SK-N-SH (cell line): ENCODE measurements around the gene HOXA5. TPM values are rescaled to one million over a fixed set of nuclear protein-coding genes. Genes with fewer than 3 reads are reported as not detected.

Experiments used
- CTCF ChIA-PET: fragments of 300-600, 350-600 bp; formaldehyde crosslinking; extraction: SDS; loops from one replicate; lab custom pipeline; 2021; lab: Yijun Ruan, JAX
- POLR2A ChIA-PET: fragments of 350-600 bp; sonication (Branson Sonifier 250); formaldehyde crosslinking; extraction: SDS; loops from one replicate; lab custom pipeline; 2020; ENCODE audit warnings: antibody characterized with exemption, inconsistent platforms; lab: Yijun Ruan, JAX
- DNase-seq: peaks from one replicate; pipeline ENCODE4 v3.0.0; 2012
- H2AFZ ChIP-seq: fragments of 200-600 bp; sonication (generic); 2 replicates; pipeline ENCODE4 v1.8.1; 2016; ENCODE audit warnings: antibody characterized with exemption, mild to moderate bottlenecking, low read depth
- H3F3A ChIP-seq: fragments of 200-600 bp; sonication (generic); replicated peaks from 2 replicates; pipeline ENCODE3; 2016; ENCODE audit warnings: antibody characterized with exemption, mild to moderate bottlenecking; ENCODE audit not compliant: insufficient read depth
- H3K27ac ChIP-seq, 2 experiments: fragments of 200-500 bp in 1 of 2; fragments of 200-600 bp in 1 of 2; sonication (Bioruptor generic) in 1 of 2; sonication (generic), shearing (Covaris generic) in 1 of 2; 2 replicates each; pipeline versions ENCODE4 v1.5.1 to v1.6.1; 2014 to 2016; ENCODE audit warnings: low read depth in 2 of 2, inconsistent platforms in 1 of 2, low read length in 1 of 2, mild to moderate bottlenecking in 1 of 2, mixed read lengths in 1 of 2
- H3K27me3 ChIP-seq: fragments of 200-600 bp; sonication (generic), shearing (Covaris generic); 2 replicates; pipeline ENCODE4 v1.6.1; 2016; ENCODE audit warnings: mixed run types; ENCODE audit not compliant: insufficient read depth
- H3K36me3 ChIP-seq, 2 experiments: fragments of 200-500 bp in 1 of 2; fragments of 200-600 bp in 1 of 2; sonication (Bioruptor generic) in 1 of 2; sonication (generic) in 1 of 2; replicated peaks in 1 of 2; 2 replicates each; pipeline versions ENCODE3 to v1.5.1; 2014 to 2016; ENCODE audit warnings: low read length in 1 of 2, mild to moderate bottlenecking in 1 of 2; ENCODE audit not compliant: insufficient read depth in 2 of 2, control insufficient read depth in 1 of 2
- H3K4me1 ChIP-seq, 2 experiments: fragments of 200-500 bp in 1 of 2; fragments of 200-600 bp in 1 of 2; sonication (Bioruptor generic) in 1 of 2; sonication (generic), shearing (Covaris generic) in 1 of 2; 2 replicates each; pipeline versions ENCODE4 v1.5.1 to v1.6.1; 2014 to 2016; ENCODE audit warnings: low read depth in 1 of 2, low read length in 1 of 2, mixed run types in 1 of 2; ENCODE audit not compliant: insufficient read depth in 2 of 2, control insufficient read depth in 1 of 2
- H3K4me2 ChIP-seq: fragments of 200-600 bp; sonication (generic), shearing (Covaris generic); 2 replicates; pipeline ENCODE4 v1.6.1; 2017; ENCODE audit warnings: mixed run types
- H3K4me3 ChIP-seq, 2 experiments: fragments of 200-500 bp in 1 of 2; fragments of 200-600 bp in 1 of 2; sonication (Bioruptor generic) in 1 of 2; sonication (generic), shearing (Covaris generic) in 1 of 2; 2 replicates each; pipeline versions ENCODE4 v1.5.1 to v1.8.1; 2014 to 2016; ENCODE audit warnings: low read depth in 2 of 2, inconsistent platforms in 1 of 2, low read length in 1 of 2, mild to moderate bottlenecking in 1 of 2, mixed read lengths in 1 of 2, moderate library complexity in 1 of 2
- H3K79me2 ChIP-seq: fragments of 200-600 bp; sonication (generic); 2 replicates; pipeline ENCODE4 v1.8.1; 2017; ENCODE audit warnings: mild to moderate bottlenecking; ENCODE audit not compliant: insufficient read depth
- H3K9ac ChIP-seq: fragments of 200-600 bp; sonication (generic); 2 replicates; pipeline ENCODE4 v1.6.1; 2017; ENCODE audit warnings: mixed run types
- H3K9me2 ChIP-seq: fragments of 200-600 bp; sonication (generic); 2 replicates; pipeline ENCODE4 v1.6.1; 2017; ENCODE audit warnings: mixed run types
- H3K9me3 ChIP-seq: fragments of 200-600 bp; sonication (generic); 2 replicates; pipeline ENCODE4 v1.6.1; 2017; ENCODE audit warnings: mixed run types, mild to moderate bottlenecking, moderate library complexity
- H4K20me1 ChIP-seq: fragments of 200-600 bp; sonication (generic); 2 replicates; pipeline ENCODE4 v1.6.1; 2017; ENCODE audit warnings: mild to moderate bottlenecking, mixed run types; ENCODE audit not compliant: insufficient read depth
- CHD2 ChIP-seq: fragments of 150-350 bp; IDR thresholded peaks from 2 replicates; pipeline ENCODE4 v1.6.1; 2018; ENCODE audit warnings: low read length; ENCODE audit not compliant: partially characterized antibody
- CTCF ChIP-seq: fragments of 200-600 bp; sonication (generic); IDR thresholded peaks from 2 replicates; pipeline ENCODE4 v1.6.1; 2017; ENCODE audit warnings: antibody characterized with exemption, mild to moderate bottlenecking, moderate library complexity
- EP300 ChIP-seq, 2 experiments: IDR thresholded peaks; 2 replicates each; pipeline versions ENCODE4 v1.4.0 to v1.6.1; 2012; ENCODE audit warnings: borderline replicate concordance in 1 of 2, low read depth in 1 of 2, low read length in 1 of 2
- GABPA ChIP-seq: IDR thresholded peaks from 2 replicates; pipeline ENCODE4 v1.4.0; 2012; ENCODE audit warnings: low read depth, mild to moderate bottlenecking
- JUND ChIP-seq: IDR thresholded peaks from 2 replicates; pipeline ENCODE4 v1.4.0; 2012
- MEF2A ChIP-seq: IDR thresholded peaks from 2 replicates; pipeline ENCODE4 v1.4.0; 2012; ENCODE audit warnings: low read depth, borderline replicate concordance
- NRF1 ChIP-seq: IDR thresholded peaks from 2 replicates; pipeline ENCODE4 v1.6.1; 2012; ENCODE audit warnings: low read depth, mild to moderate bottlenecking, low read length
- PBX3 ChIP-seq: IDR thresholded peaks from 2 replicates; pipeline ENCODE4; 2012
- RAD21 ChIP-seq: IDR thresholded peaks from 2 replicates; pipeline ENCODE4 v1.6.1; 2012; ENCODE audit warnings: mild to moderate bottlenecking, low read length
- RFX5 ChIP-seq: IDR thresholded peaks from 2 replicates; pipeline ENCODE4 v1.6.1; 2012; ENCODE audit warnings: mild to moderate bottlenecking, improper control_type of control experiment, low read length
- RXRA ChIP-seq: IDR thresholded peaks from 2 replicates; pipeline ENCODE4 v1.4.0; 2012; ENCODE audit warnings: low read depth, mild to moderate bottlenecking, borderline replicate concordance
- TEAD4 ChIP-seq: IDR thresholded peaks from 2 replicates; pipeline ENCODE4 v1.4.0; 2012; ENCODE audit warnings: mild to moderate bottlenecking, borderline replicate concordance; ENCODE audit not compliant: insufficient read depth
- YY1 ChIP-seq: IDR thresholded peaks from 2 replicates; pipeline ENCODE4 v1.4.0; 2012; ENCODE audit warnings: low read depth, mild to moderate bottlenecking
- WGBS: methylation state at CpG from one replicate; pipeline ENCODE4 v1.1.6; 2017; ENCODE audit warnings: low lambda C conversion rate; 5-methylcytosine and 5-hydroxymethylcytosine counted together
- polyA plus RNA-seq, 3 experiments: library from polyadenylated mRNA; depleted of rRNA; stranded (reverse); fragments of >200 nt; gene quantifications; 2 replicates each; pipeline ENCODE4 v1.2.3, GENCODE V29; 2012

HOXA5 gene
- polyA plus RNA-seq, 1 of the 3 experiments (the other 2 are of a cell fraction) = not detected

- Histone ChIP-seq H3K27ac (no peak within 1 kb of the TSS), H3K36me3 (no peaks in the 10 kb centered on the region), H3K4me1 (peaks cover 4 to 7% of the 10 kb centered on the region in 2 experiments; a peak in 1 of 4 replicates), H4K20me1 (peaks cover 30% of the 10 kb centered on the region), H3K79me2 (no peaks in the 10 kb centered on the region), H3K9me2 (no peaks in the 10 kb centered on the region), H3K27me3 (peaks cover 98% of the 10 kb centered on the region), H3F3A (peaks cover 11% of the 10 kb centered on the region), H3K4me3 (peak within 1 kb of the TSS; percentile 37 to 45; a peak in 3 of 4 replicates), H3K9ac (no peak within 1 kb of the TSS), H3K4me2 (peak within 1 kb of the TSS; percentile 73), H2AFZ (peak within 1 kb of the TSS; percentile 53; the same call in 1 of the 2 replicates), H3K9me3 (no peaks in the 10 kb centered on the region)
- ChIA-PET CTCF (interaction anchor here (0.6 to 10.7 kb wide), 8 partner anchors 7 to 912 kb away, joined by 3 to 84 read pairs (median 10); partner anchors contain the start of gene HOXA5), POLR2A (no interaction called here)
- no peak for TF ChIP-seq GABPA
- TF ChIP-seq CHD2 = no peak
- TF ChIP-seq MEF2A = no peak
- no peak for TF ChIP-seq RAD21
- TF ChIP-seq EP300 (IDR thresholded peaks at IDR 0.05; ENCODE audit: borderline replicate concordance in 1 of 2, low read depth in 1 of 2, low read length in 1 of 2) = no peak
- no peak for TF ChIP-seq RXRA
- no peak for TF ChIP-seq NRF1
- TF ChIP-seq JUND = no peak
- TF ChIP-seq CTCF = no peak
- TF ChIP-seq YY1 = no peak
- no peak for TF ChIP-seq TEAD4
- no peak for TF ChIP-seq PBX3
- no peak for TF ChIP-seq RFX5
- 26% methylated on average over 42 of the region's 43 CpGs for WGBS
- no peak for DNase-seq
Observed at GRCh38 chr7:27185013-27185853, 41.8 kb upstream of the HOXA5 start, which contains the start of gene HOXA11. Gene HOXA11, minus strand, starts transcription at chr7:27185232. Its CDS starts 88 bp downstream, at chr7:27185144.
